RWPE2 (cell line): Measurements from ENCODE around the gene LHFPL2.

Experiments used
- ATAC-seq: fragments of 200-7000 bp; cut with Tn5 transposase; 3 replicates; pipeline ENCODE4 v1.9.1; 2021; ENCODE audit warnings: low read depth
- DNase-seq: peaks from one replicate; pipeline ENCODE4 v3.0.0-alpha.2; 2020; ENCODE audit warnings: low spot score
- H3K27ac ChIP-seq: fragments of 450-650 bp; 2 replicates; pipeline ENCODE4 v1.5.1; 2017; ENCODE audit warnings: mild to moderate bottlenecking; ENCODE audit not compliant: poor library complexity, severe bottlenecking
- H3K27me3 ChIP-seq: fragments of 250-450 bp; sonication (Bioruptor Pico); 2 replicates; pipeline ENCODE4 v1.5.1; 2021; ENCODE audit warnings: mild to moderate bottlenecking, moderate library complexity; ENCODE audit not compliant: insufficient read depth, poor library complexity, severe bottlenecking
- H3K36me3 ChIP-seq: fragments of 250-450 bp; sonication (Bioruptor Pico); 2 replicates; pipeline ENCODE4 v1.5.1; 2020; ENCODE audit warnings: low read depth, mild to moderate bottlenecking, moderate library complexity
- H3K4me1 ChIP-seq: fragments of 250-450 bp; sonication (Bioruptor Pico); 2 replicates; pipeline ENCODE4 v1.5.1; 2021; ENCODE audit warnings: mild to moderate bottlenecking, moderate library complexity; ENCODE audit not compliant: insufficient read depth, poor library complexity, severe bottlenecking
- H3K4me3 ChIP-seq: fragments of 250-450 bp; sonication (Bioruptor Pico); 2 replicates; pipeline ENCODE4 v1.5.1; 2021; ENCODE audit warnings: mild to moderate bottlenecking, moderate library complexity; ENCODE audit not compliant: severe bottlenecking
- H3K9me3 ChIP-seq: fragments of 250-450 bp; sonication (Bioruptor Pico); 2 replicates; pipeline ENCODE4 v1.5.1; 2021; ENCODE audit warnings: mild to moderate bottlenecking, moderate library complexity; ENCODE audit not compliant: severe bottlenecking
- TF ChIP-seq, protein P1 (sequence below): fragments of 450-650 bp; IDR thresholded peaks from one replicate; pipeline ENCODE4 v1.5.1; 2017; ENCODE audit warnings: mild to moderate bottlenecking, moderate library complexity; ENCODE audit not compliant: poor library complexity, severe bottlenecking

Gene LHFPL2

DNA sequence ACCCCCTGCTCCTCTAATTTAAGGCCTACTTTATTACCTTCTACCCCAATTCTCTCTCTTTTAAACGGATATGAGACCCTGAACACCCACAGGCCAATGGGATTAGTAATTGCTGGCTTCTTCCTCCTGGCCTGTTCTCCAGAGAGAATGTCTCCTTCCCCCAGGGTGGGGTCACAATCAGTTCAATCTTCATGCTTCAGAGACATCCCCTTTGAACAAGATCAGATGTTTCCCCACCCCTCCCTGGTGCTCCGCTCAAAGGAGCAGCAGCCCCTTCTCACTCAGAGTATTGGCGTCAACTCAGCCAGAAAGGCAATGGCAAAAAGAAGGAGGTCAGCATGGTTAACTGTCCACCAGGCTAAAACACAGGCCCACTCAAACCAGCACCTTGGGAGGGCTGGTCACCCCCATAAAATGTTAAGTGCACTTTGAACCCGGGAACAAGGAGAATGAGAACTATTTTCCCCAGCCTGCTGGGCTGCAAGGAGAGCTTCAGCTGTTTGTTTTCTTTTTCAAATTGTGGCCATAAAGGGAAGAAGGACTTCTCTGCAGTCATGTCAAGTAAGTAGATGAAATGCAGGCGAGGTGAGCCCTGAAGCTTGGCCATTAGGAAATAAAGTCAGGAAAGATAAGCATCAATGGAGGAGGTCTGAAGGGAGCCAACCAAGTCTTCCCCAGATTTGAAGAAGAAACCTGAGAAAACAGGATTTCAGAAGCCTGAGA, 20.1 kb downstream of the LHFPL2 start:
- DNase-seq (no peak), ATAC-seq (no peak)
- Histone ChIP-seq H3K27me3 (no peaks in the 10 kb centered on the region), H3K36me3 (peaks cover 84% of the 10 kb centered on the region), H3K4me3 (no peak overlapping the region), H3K9me3 (no peaks in the 10 kb centered on the region), H3K27ac (no peak overlapping the region), H3K4me1 (no peaks in the 10 kb centered on the region)
- TF ChIP-seq, protein P1, sequence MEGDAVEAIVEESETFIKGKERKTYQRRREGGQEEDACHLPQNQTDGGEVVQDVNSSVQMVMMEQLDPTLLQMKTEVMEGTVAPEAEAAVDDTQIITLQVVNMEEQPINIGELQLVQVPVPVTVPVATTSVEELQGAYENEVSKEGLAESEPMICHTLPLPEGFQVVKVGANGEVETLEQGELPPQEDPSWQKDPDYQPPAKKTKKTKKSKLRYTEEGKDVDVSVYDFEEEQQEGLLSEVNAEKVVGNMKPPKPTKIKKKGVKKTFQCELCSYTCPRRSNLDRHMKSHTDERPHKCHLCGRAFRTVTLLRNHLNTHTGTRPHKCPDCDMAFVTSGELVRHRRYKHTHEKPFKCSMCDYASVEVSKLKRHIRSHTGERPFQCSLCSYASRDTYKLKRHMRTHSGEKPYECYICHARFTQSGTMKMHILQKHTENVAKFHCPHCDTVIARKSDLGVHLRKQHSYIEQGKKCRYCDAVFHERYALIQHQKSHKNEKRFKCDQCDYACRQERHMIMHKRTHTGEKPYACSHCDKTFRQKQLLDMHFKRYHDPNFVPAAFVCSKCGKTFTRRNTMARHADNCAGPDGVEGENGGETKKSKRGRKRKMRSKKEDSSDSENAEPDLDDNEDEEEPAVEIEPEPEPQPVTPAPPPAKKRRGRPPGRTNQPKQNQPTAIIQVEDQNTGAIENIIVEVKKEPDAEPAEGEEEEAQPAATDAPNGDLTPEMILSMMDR: no peak

DNA sequence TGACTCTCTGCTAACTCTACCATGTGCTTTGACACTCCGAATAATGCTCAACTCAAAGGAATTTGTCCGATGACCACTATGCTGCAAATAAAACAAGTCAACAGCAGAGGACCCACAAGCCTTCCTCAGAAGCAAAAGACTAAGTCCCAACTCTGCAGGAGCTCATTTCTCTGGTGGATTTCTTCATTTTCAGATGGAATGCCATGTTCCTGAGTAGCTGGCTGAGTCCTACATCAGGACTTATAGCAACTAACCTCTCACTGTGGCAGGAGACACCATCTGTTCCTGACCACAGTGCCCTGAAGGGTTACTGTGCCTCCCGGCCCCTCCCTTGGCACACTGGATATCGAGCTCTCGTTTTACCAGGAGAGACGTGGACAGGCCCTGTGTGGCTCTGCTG, 20.8 kb downstream of the LHFPL2 start:
- no peaks in the 10 kb centered on the region for H3K4me1 ChIP-seq
- no peaks in the 10 kb centered on the region for H3K27me3 ChIP-seq
- no peak overlapping the region for H3K4me3 ChIP-seq
- TF ChIP-seq, protein P1: no peak
- peaks cover 88% of the 10 kb centered on the region for H3K36me3 ChIP-seq
- DNase-seq: no peak
- no peak for ATAC-seq
- H3K9me3 ChIP-seq: no peaks in the 10 kb centered on the region
- H3K27ac ChIP-seq: no peak overlapping the region

DNA sequence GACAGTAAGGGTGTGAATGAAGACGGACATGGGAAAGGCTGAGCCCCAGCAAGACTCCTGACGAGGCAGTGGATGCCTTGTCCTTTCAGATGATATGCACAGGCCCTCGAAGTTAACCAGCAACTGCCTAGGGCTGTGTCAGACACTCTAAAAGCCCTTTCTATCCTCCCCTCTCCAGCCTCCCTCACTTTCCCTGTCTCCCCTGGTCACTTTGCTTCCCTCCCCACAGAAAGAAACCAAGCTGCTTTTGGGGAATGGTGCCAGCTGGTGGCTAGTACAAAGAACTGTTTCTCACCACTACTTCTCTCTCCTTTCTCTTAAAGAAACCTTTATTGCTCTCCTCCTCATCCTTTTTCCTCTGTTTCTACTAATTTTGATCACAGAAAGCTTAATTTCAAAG, 21.4 kb downstream of the LHFPL2 start:
- ATAC-seq (0 out of 3 replicates have a peak, but pooled peaks have one; percentile 21), DNase-seq (no peak)
- Histone ChIP-seq H3K36me3 (peaks cover 87% of the 10 kb centered on the region), H3K27ac (no peak overlapping the region), H3K27me3 (no peaks in the 10 kb centered on the region), H3K4me3 (no peak overlapping the region), H3K4me1 (no peaks in the 10 kb centered on the region), H3K9me3 (no peaks in the 10 kb centered on the region)
- TF ChIP-seq, protein P1: peak; percentile 40

DNA sequence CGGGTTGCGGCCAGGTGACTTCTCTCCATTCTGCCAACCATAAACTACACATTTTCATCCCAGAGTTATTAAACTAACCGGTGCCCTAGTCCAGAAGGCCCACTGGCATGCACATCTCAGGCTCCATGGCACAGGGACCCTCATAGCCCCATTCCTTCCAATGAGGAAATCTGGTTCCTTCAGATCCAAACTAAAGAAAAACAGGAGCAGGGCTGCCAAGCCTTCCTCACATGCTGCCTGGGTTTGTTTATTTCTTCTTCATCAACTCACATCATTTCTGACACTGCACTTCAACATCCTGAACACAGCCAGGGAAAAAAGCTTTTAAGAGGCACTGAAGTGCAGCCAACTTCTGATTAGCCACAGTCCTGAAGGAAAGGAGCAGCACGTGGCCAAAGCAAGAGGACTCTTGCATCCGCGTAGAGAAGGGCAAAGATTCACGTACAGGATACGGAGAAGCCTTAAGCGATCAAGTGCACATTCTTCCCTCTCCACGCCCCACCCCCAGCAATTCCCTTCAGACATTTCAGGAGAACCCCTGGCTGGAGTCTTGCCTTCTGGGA, 22.5 kb downstream of the LHFPL2 start:
- no peak overlapping the region for H3K27ac ChIP-seq
- H3K9me3 ChIP-seq: no peaks in the 10 kb centered on the region
- no peaks in the 10 kb centered on the region for H3K4me1 ChIP-seq
- TF ChIP-seq, protein P1: no peak
- H3K36me3 ChIP-seq: peaks cover 78% of the 10 kb centered on the region
- no peak overlapping the region for H3K4me3 ChIP-seq
- DNase-seq (no peak), ATAC-seq (no peak)
- H3K27me3 ChIP-seq: no peaks in the 10 kb centered on the region

DNA sequence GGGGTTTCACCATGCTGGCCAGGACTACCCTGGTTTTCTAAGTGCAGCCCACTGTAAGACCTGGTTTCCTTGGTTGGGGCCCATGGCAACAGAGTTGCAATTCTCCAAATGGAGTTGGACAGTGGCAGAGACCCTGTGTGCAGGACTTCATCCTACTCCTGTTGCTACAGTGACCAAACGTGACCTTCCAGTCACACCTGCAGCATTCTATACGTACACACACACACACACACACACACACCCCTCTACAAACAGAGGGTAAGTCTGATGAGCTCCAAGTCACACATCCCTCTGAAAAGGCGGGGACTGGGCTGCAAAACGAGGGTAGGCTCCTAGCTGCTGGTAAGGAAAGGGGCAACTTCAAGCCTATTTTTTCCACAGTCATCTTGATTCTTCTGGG, 23.6 kb downstream of the LHFPL2 start:
- Histone ChIP-seq H3K36me3 (peaks cover 78% of the 10 kb centered on the region), H3K27me3 (no peaks in the 10 kb centered on the region), H3K9me3 (no peaks in the 10 kb centered on the region), H3K27ac (no peak overlapping the region), H3K4me3 (no peak overlapping the region), H3K4me1 (no peaks in the 10 kb centered on the region)
- ATAC-seq (no peak), DNase-seq (no peak)
- TF ChIP-seq, protein P1: no peak
